GM19240 (cell line): ENCODE results near the gene TSHZ2.

Source experiments
- DNase-seq: peaks from one replicate; pipeline ENCODE4 v3.0.0; 2011; ENCODE audit warnings: low spot score; ENCODE audit not compliant: insufficient read length

Gene TSHZ2

GRCh38 chr20:53061192-53062108 lies 89.3 kb downstream of the TSHZ2 start:
- DNase-seq: no peak

GRCh38 chr20:53064935-53065334 lies 92.8 kb downstream of the TSHZ2 start:
- DNase-seq: no peak

- DNase-seq: no peak
These were observed 96.1 kb downstream of the TSHZ2 start for GRCh38 chr20:53068241-53068640.

- no peak for DNase-seq
These were observed 97.0 kb downstream of the TSHZ2 start for GRCh38 chr20:53069132-53069531.

GRCh38 chr20:53070224-53070623 lies 98.1 kb downstream of the TSHZ2 start:
- no peak for DNase-seq

GRCh38 chr20:53070706-53071392 lies 98.7 kb downstream of the TSHZ2 start:
- DNase-seq: no peak

- no peak for DNase-seq
These were observed 99.7 kb downstream of the TSHZ2 start for GRCh38 chr20:53071833-53072232.

GRCh38 chr20:53072923-53073579 lies 100.9 kb downstream of the TSHZ2 start:
- no peak for DNase-seq

- DNase-seq: no peak
These were observed 101.7 kb downstream of the TSHZ2 start for GRCh38 chr20:53073636-53074415.

GRCh38 chr20:53074811-53075314 lies 102.7 kb downstream of the TSHZ2 start:
- DNase-seq: no peak

GRCh38 chr20:53076668-53077067 lies 104.5 kb downstream of the TSHZ2 start:
- DNase-seq: no peak

- DNase-seq: no peak
These were observed 105.4 kb downstream of the TSHZ2 start for GRCh38 chr20:53077373-53078205.

- DNase-seq: no peak
These were observed 106.6 kb downstream of the TSHZ2 start for GRCh38 chr20:53078761-53079160.

- DNase-seq: no peak
These were observed 107.1 kb downstream of the TSHZ2 start for GRCh38 chr20:53079261-53079691.

GRCh38 chr20:53079828-53080686 lies 107.9 kb downstream of the TSHZ2 start:
- no peak for DNase-seq

GRCh38 chr20:53080687-53080962 lies 108.5 kb downstream of the TSHZ2 start:
- no peak for DNase-seq

GRCh38 chr20:53080969-53081871 lies 109.1 kb downstream of the TSHZ2 start:
- DNase-seq: no peak
